KG1 (cell line): Measurements from ENCODE around the gene ALDH1L1.
"Not testable (repeated sequence)": the region's sequence is repeated elsewhere in the genome, so short reads cannot be mapped to it uniquely, and the experiment has no call there.

Experiments used
- DNase-seq: peaks from one replicate; lab custom pipeline; 2025; lab: John Stamatoyannopoulos, UW

Gene ALDH1L1

DNA sequence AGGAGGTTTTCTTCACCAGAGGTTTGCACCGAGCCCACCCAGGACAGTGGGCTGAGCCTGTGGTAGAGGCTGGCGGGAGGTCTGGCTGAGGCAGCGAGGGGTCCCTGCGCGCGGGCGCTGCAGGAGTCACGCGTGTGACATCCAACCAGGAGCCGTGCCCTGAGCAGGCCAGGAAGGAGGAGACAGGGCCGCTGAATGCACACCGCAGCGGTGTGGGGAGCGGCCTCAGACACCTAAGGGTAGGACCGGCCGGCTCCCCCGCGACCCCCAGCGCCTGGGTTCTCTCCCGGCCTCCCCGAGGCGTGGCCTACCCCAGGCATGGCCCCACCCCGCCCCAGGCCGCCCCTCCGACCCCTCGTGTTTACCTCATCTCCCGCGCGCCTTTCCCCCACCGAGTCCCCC is 96.9 kb downstream of the ALDH1L1 start:
- DNase-seq: no peak

DNA sequence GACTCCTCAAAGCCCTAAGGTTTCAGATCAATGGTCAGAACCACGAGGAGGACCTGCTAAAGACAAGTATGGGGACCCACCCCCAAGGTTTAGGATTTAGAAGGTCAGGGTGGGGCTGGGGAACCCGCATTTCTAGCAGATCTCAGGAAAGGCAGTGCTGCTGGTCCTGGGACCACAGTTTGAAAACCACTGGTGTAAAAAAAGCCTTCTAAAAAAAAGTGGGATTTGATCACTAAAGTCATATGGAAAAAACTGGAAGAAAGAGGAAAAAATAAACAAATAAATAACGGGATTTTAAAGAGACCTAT is 97.3 kb downstream of the ALDH1L1 start:
- DNase-seq: no peak

DNA sequence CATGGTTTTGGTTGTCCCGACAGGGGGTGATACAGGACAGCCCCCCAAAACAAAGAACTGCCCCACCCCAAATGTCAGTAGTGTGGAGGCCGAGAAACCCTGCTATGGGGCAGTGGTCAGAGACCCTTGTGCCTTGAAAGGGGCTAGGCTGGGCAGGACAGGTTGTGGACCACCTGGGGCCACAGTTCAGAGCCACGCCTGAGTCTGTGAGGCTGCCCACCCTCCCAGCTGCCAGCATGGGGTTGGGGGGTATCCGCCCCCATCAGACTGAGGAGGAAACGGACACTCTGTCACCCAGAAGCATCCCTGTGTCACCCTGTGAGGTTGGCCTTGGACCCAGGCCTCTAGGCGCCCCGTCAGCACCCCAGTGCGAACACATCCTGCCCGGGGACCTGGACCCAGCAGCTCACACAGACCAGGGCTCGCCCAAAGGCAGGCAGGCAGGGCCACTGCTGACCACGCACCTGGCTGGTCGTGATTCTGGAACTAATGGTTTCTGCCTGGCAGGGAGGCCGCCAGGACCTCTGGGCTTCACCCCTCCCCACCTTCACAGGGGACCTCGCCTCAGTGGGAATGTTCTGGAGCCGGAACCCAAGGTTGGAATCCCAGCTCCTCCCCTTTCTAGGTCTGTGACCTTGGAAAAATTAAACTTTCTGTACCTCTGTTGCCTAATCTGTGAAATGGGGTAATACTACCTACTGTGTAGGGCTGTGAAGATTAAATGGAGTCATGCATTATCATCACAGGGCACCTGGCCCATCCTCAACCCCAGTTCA is 97.8 kb downstream of the ALDH1L1 start:
- DNase-seq: no peak

DNA sequence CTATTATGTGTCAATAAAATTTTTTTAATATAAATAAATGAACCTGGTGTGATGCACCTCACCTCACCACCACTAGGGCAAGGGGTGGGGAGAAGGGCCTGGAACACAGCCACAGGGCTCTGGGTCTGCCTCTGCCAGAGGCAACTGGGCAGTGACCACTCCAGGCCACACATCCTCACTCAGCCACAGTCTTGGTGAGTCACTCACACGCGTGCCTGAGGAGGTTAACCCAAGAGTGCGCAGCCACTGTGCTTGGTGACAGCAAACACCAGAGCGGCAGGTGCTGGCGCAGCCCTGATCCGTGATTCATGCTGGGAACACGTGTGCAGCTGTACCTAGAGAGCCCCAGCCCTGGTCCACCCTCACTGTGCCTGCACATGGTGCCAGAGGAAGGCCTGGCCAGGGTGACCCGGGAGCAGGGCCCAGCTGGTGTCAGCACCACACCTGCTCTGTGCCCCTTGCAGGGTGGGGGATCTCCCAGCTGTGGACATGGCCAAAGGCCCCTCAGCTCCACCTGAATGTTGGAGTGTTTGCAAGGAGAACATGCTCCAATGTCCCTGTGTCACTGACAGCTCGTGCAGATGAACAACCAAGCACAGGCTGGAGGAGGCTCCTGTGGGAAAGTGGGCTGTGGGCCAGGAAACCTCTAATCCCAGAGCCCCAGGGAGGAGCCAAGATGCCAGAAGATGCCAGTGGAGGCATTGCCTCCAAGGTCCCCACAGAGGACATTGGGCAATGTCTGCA is 98.6 kb downstream of the ALDH1L1 start:
- no peak for DNase-seq

DNA sequence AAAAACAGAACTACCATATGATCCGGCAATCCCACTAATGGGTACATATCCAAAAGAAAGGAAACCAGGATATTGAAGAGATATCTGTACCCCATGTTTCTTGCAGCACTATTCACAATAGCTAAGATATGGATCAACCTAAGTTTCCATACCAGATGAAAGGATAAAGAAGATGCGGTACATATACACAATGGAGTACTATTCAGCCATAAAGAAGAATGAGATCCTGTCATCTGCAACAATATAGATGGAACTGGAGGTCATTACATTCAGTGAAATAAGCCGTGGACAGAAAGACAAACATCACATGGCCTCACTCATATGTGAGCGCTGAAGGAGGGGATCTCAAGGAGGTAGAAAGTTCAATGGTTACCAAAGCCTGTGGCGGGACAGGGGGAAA is 99.4 kb downstream of the ALDH1L1 start:
- DNase-seq: no peak

DNA sequence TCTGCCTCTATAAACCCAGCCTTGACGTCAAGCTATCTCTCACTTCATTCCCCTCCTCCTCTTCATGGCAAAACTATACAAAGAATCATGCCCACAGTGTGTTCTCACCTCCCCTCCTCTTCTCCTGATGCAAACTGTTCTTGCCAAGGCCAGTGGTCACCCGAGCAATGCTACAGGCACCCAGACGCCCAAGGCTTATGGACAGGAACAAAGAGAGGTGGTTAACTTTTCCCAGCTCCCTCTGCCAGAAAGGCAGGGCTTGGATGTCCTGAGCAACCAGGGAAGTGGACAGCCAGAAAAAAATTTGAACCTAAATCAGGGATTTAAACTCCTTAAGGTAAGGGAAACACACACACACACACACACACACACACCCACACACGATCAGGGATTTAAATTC is 101.5 kb downstream of the ALDH1L1 start:
- no peak for DNase-seq

DNA sequence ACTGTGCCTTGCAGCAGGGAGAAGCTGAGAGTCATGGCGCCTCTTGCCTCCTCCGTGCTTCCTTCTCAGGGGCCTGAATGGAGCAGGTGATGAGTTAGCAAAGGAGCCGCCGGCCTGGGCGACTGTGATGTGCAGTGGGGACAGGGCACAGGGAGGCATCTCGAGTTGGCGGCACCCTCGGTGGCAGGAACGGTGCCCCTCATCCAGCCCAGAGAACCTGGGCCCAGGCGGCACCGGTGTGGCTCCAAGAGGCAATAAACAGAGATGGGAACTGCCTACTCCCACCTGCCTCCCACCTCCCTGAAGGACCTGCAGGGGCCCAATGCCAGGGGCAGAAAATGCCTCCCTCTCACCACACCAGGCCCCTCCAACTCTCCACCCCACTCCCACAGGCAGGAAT is 102.6 kb downstream of the ALDH1L1 start:
- no peak for DNase-seq

DNA sequence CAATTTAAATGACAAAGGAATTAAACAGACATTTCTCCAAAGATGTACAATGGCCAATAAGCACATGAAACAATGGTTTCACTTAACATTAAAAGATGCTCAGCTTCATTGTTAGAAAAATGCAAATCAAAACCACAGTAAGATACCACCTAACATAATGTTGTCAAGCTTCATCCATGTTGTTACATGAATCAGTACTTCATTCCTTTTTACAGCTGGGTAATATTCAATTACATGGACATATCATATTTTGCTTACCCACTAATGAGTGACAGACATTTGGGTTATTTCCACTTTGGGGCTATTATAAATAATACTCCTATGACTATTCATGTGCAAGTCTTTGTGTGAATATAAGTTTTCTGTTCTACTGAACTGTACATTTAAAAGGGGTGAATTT is 104.2 kb downstream of the ALDH1L1 start:
- DNase-seq: no peak

DNA sequence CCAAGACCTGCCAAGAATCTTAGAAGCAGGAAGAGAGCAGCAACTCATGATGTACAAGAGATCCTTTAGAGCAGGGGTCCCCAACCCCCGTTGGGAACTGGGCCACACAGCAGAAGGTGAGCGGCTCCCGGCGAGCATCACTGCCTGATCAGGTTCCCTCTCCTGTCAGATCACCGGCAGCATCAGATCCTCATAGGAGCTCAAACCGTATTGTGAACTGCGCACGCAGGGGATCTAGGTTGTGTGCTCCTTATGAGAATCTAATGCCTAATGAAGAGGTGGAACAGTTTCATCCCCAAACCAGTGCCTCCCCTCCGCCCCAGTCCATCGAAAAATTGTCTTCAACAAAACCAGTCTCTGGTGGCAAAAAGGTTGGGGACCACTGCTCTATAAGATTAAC is 110.2 kb downstream of the ALDH1L1 start:
- no peak for DNase-seq

DNA sequence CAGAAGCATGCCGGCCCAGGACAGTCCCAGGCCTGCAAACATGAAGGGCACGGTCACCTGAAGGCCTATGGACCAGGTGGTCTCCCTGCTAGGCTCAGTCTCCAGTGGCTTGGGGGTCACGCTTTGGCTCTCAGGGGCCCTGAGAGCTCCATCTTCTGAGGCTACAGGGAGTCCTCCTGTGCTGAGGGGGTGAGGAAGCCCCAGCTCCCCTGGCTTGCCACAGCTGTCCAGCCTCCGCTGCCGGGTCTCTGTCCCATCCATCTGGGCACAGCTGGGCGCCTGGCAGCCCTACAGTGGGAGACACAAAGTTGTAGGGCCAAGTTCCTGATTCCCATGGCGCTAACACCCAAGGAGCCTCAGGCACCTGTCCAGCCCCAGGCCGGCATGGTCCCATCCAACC is 112.4 kb downstream of the ALDH1L1 start:
- no peak for DNase-seq

DNA sequence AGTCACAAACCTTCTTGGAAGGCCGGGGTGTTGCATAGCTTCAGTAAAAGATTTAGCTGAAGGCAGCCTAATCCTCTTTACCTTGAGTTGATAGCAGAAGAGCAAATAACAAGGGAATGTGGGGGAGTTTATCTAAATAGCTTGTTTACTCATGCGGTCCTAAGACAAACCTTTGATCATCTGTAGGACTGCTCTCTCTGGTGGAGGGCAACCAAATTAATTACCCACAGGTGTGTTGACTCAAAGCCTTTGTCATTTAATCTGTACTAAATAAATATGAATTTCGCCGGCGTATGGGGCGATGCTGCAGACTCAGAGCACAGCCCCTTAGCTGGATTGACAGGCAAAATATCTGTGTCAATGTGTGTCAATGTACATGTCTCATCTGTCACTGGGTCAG is 113.7 kb downstream of the ALDH1L1 start:
- not testable (repeated sequence) for DNase-seq

DNA sequence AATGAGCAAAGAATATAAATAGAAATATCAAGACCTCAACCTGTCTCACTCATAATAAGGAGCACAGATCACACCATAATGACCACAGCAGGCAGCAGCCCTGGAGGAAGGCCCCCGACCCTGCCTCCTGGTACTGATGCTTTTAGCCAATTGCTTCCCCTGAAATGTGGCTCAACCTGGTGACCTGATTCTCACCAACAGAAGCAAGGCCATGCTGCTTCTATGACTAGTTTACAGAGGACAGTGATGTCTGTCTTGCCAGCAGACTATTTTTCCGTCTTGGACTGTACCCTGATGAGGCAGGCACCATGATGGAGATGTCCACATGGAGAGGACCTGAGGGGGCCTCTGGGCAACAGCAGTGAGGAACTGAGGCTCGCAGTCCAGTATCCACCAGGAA is 114.5 kb downstream of the ALDH1L1 start:
- no peak for DNase-seq

DNA sequence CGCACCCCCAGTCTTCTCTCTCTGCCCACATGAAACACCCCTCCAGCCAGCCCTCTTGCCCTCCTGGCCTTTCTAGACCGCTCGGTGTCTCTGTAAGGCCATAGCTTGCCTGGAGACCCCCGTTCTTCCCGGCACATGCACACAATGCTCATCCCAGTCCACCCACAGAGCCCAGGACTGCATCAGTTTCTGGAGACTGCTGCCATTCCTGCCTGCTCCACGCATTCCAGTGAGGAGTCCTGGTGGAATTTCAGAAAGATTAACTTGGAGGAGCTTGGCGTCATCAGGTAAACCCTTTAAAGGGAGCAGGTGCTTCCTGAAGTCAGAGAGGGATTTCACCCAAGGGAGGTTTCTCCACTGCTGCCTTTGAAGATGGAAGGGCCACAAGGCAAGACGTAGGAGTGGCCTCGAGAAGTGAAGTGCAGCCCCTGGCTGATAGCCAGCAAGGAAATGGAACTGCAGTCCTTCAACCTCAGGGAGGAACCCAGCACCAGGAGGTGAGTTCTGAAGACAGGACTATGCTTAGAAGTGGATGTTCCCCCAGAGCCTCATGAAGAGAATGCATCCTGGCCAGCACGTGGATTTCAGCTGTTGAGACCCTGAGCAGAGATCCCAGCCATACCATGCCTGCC is 115.6 kb downstream of the ALDH1L1 start:
- DNase-seq: peak; percentile 8

DNA sequence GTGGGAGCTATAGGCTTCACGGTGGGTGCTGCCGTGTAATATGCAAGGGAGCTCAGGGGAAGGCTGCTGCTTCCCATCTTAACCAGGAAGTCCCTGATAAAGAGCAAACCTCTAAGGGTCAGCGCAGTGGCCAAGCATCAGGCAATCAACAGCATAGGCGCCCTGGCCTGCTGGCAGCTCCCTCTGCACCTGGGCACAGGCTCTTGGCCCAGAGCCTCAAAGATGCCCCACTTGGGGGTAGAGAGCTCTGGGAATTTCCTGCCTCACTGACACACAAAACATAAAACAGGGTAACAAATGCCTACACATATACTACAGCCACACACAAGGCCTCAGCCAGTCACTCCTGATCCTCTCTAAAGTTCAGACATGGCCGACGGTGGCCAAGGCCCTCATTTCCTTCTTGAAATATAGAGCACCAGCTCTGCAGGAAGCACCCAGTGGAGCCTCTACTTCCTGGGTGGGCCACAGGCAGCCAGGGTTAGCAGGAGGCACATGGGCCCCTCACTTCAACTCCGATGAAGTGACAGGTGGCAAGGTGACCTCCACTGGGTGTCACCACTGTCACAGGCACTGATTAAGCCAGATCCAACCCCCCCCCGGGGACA is 116.9 kb downstream of the ALDH1L1 start:
- DNase-seq: no peak

DNA sequence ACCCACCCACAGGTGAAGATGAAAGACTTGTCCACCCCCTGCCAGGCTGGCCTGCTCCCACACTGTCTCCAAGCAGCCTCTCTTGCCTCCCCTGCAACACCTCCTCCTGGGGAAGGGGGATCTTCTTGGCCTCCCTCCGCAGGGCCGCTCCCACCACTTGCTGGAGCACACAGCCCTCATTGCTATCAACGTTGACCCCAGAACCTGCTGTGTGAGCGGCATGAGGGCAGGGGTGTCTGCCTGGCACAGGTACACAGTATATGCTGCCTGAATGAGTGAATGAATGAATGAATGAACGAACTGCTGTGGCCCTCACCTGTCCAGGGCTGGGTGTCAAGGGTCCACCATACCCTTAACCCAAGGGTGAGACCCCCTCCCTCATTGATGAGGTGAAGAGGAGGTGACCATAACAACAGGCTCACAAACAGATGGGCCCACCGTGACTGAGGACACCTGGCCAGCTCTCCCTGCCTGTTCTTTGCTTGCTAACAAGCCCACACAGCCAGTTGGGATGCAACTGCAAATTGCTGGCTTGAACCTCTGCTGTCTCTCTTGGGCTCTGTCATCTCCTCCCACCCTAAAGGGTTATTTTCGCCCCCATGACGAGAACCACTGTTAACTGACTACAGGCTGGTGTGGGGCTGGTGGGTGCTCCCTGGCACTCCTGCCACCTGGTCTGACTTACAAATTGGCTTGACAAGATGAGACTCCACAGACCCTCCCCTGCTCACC is 118.9 kb downstream of the ALDH1L1 start:
- DNase-seq: no peak

DNA sequence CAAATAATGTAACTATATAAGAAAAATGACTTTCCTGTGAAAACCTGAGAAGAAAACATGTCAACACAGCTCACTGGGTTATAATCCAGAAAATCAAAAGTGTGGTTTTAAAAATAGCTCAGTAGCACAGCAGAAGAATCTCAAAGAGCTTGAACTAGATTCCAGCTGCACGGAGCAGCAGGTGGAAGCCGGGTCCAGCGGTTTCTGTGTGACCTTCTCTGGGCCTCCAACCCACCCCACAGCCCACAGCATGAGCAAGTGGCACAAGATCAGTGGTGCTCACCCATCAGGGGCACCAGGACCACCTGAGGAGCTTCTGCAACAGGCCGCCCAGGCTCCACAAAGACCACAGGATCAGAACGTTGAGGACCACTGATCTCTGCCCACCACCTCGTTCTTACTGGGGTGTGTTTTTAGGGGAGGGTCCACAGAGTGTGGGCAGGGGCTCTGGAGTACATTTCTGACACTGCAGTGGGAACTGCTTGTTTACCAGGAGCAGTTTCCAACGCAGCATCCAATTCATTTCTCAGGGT is 119.7 kb downstream of the ALDH1L1 start:
- DNase-seq: no peak

DNA sequence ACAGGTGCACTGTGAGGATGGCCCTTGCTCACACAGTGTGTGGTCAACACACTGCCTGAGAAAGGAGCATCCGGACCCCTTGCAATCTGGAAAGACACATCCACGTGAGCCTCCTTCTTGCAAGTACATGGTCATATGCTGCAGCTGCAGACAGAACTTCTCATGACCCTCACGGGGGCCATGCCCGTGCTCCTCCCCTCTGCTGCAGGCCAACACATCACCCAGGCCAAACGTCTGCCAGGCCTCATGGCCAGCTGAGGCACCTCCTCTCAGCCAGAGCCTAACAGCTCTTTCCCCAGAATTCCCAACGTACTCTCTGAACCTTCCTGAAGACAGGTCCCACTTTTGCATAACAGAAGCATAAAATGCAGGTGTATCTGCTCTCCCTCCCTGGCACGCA is 121.7 kb downstream of the ALDH1L1 start:
- DNase-seq: no peak

DNA sequence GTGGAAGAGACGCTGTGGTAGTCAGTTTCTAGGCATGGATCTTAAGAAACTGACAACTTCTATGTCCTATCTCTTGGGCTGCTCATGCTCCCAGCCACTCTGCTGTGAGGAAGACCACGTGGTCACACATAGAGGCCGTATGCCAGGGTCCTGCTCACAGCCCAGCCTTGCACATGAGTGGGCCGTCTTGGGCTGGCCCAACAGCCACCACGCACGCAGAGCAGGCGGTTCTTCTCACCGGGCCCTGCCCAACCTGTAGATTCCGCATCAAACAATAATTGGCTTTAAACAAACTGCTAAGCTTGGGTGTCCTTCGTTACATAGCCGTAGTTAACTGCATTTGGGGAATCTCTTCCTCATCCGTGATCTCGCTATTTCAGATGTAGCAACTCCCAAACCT is 122.5 kb downstream of the ALDH1L1 start:
- no peak for DNase-seq

DNA sequence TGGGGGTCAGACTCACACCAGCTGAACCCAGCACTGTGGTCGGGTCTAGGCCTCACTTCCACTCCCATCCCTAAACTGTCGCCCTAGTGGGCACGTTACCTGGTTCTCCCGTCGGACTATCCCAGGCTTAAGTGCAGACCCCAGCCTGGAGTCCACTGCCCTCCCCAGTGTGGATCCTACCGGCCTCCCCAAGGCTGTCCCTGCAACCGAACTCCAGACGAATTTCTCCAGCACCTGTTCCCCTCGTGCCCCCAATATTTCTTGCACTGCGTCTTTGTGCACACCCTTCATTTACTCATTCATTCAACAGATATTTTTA is 122.9 kb downstream of the ALDH1L1 start:
- no peak for DNase-seq

DNA sequence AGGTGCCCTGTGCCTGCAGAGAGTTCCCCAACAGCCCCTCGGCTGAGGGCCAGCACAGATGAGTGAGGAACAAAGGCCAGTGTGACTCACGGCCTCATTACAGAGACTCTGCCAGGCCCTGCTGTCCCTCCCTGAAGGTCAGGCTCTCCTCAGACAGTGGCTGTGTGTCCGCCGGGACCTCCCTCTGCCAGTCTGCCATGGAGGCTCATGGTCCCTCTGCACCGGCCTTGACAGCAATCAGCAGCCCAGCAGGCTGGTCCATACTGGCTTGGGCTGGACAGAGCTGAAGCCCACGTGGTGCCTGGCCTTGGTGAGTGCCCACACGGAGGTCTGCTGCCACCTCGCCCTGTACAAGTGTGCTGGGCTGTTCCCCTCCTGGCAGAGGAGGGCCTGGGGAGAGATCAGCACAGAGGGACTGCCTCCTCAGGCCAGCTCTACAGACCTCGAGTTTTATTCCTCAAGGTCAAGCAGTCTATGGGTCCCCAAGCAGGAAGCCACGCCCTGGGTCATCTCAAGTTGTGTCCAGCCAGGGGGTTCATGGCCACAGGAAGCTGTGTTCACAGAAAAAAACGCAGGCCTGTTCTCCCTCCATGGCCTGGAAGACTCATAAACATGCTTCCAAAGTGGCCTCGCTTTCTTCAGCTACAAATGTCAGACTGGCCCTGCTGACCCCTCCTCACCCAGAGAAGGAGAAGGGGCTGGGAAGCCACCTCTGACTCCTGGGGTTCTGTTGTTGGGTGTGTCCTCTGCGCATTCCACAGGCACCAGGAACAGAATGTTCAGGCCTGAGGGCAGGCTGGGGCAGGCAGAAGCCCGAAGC is 123.5 kb downstream of the ALDH1L1 start:
- no peak for DNase-seq

DNA sequence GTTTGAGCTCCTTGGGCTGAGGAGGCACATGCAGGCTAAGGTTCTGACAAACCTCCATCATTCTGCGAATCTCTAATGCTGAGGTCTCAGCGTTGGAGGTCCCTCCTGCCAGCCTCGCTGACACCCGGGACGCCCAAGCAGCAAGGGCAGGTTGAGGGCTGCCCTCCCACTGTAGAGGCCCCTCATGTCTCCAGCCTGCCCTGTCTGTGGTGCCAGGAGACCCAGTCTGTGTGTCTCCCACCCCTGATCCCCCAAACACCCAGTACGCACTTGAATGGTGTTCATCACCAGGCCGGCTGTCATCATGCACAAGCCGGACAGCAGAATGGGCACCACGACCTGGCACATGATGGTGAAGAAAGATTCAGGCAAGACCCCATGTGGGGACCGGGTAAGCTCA is 124.3 kb downstream of the ALDH1L1 start:
- no peak for DNase-seq
